Right atrium auricular region (tissue), 2 donors: Measurements from ENCODE around the gene APEH. TPM values are rescaled to one million over a fixed set of nuclear protein-coding genes. Genes with fewer than 3 reads are reported as not detected.

Source experiments
- DNase-seq: peaks from one replicate; pipeline ENCODE4 v3.0.0-alpha.2; 2019; ENCODE audit warnings: low spot score
- H3K27ac ChIP-seq, 2 donors: fragments of 200-600 bp; sonication (generic); 1 replicate in 1 of 2; 2 replicates in 1 of 2; pipeline ENCODE4 v1.5.1; 2016 to 2019
- H3K27me3 ChIP-seq, 2 donors: fragments of 200-600 bp; sonication (generic); one replicate each; pipeline versions ENCODE4 v1.5.1 to v1.6.0; 2017 to 2019
- H3K36me3 ChIP-seq: fragments of 200-600 bp; sonication (generic); one replicate; pipeline ENCODE4 v1.5.1; 2016
- H3K4me1 ChIP-seq, 2 donors: fragments of 200-600 bp; sonication (generic); one replicate each; pipeline versions ENCODE4 v1.5.1 to v1.6.0; 2017 to 2019
- H3K4me3 ChIP-seq, 2 donors: fragments of 200-600 bp; sonication (generic); 1 replicate in 1 of 2; 2 replicates in 1 of 2; pipeline ENCODE4 v1.5.1; 2017 to 2019; ENCODE audit warnings: mild to moderate bottlenecking in 1 of 2, moderate library complexity in 1 of 2
- H3K9me3 ChIP-seq, 2 donors: fragments of 200-600 bp; sonication (generic); one replicate each; pipeline ENCODE4 v1.5.1; 2019
- CTCF ChIP-seq, 2 donors: fragments of 200-600 bp; sonication (generic); IDR thresholded peaks; one replicate each; pipeline ENCODE4 v1.5.1; 2019; ENCODE audit warnings: antibody characterized with exemption in 2 of 2
- total RNA-seq, 2 donors: library from RNA; depleted of rRNA; stranded (reverse); fragments of >200 nt; gene quantifications; one replicate each; pipeline ENCODE4 v1.1.0, GENCODE V29; 2016

APEH gene
- 10 to 100 TPM; 61.1 to 67.5 TPM for total RNA-seq

GRCh38 chr3:49673715-49674496 lies at the start of gene APEH:
Gene APEH, plus strand, starts transcription at chr3:49674351. Its CDS starts 51 bp downstream, at chr3:49674402.
- Histone ChIP-seq H3K4me1 (peaks cover 0 to 18% of the 10 kb centered on the region in 2 donors), H3K36me3 (peaks cover 32% of the 10 kb centered on the region), H3K27ac (peak within 1 kb of the TSS; percentile 82 to 91), H3K4me3 (peak within 1 kb of the TSS; percentile 77 to 87), H3K9me3 (no peaks in the 10 kb centered on the region), H3K27me3 (no peaks in the 10 kb centered on the region)
- no peak for TF ChIP-seq CTCF (IDR thresholded peaks at IDR 0.05)
- DNase-seq = peak; percentile 97

GRCh38 chr3:49625071-49625470 lies 49.1 kb upstream of the APEH start:
- H3K27me3 ChIP-seq = no peaks in the 10 kb centered on the region
- no peaks in the 10 kb centered on the region for H3K4me1 ChIP-seq
- H3K9me3 ChIP-seq = no peaks in the 10 kb centered on the region
- no peak overlapping the region for H3K27ac ChIP-seq
- H3K4me3 ChIP-seq = no peak overlapping the region
- DNase-seq = no peak
- no peaks in the 10 kb centered on the region for H3K36me3 ChIP-seq
- no peak for TF ChIP-seq CTCF (IDR thresholded peaks at IDR 0.05)

- H3K4me3 ChIP-seq = no peak overlapping the region
- no peaks in the 10 kb centered on the region for H3K9me3 ChIP-seq
- H3K4me1 ChIP-seq = no peaks in the 10 kb centered on the region
- DNase-seq = no peak
- H3K27me3 ChIP-seq = no peaks in the 10 kb centered on the region
- no peak overlapping the region for H3K27ac ChIP-seq
- no peak for TF ChIP-seq CTCF (IDR thresholded peaks at IDR 0.05)
- no peaks in the 10 kb centered on the region for H3K36me3 ChIP-seq
These were observed 48.0 kb upstream of the APEH start for GRCh38 chr3:49626101-49626581.

DNA sequence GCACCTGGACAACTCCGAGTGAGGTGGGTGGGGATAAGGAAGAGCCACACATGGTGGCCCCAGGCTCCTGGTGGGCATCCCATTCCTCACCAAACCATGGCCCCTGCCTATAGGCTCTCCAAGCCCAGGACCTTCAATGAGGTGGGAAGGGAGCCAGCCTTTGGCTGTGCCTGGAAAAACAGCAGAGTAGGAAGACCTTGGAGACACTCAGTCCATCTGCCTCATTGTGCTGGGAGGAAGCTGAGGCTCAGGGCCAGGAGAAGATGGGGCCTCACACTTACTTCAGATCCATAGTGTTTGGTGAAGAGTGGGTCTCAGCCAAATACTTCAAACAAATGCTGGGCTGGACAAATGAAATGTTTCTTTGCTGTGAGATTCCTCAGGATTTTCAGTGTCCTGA lies 47.4 kb upstream of the APEH start:
- Histone ChIP-seq H3K36me3 (no peaks in the 10 kb centered on the region), H3K27me3 (no peaks in the 10 kb centered on the region), H3K4me3 (no peak overlapping the region), H3K27ac (no peak overlapping the region), H3K9me3 (no peaks in the 10 kb centered on the region), H3K4me1 (no peaks in the 10 kb centered on the region)
- no peak for TF ChIP-seq CTCF (IDR thresholded peaks at IDR 0.05)
- no peak for DNase-seq

GRCh38 chr3:49627634-49628033 lies 46.5 kb upstream of the APEH start:
- no peak for TF ChIP-seq CTCF (IDR thresholded peaks at IDR 0.05)
- H3K4me3 ChIP-seq = no peak overlapping the region
- DNase-seq = no peak
- no peaks in the 10 kb centered on the region for H3K36me3 ChIP-seq
- H3K9me3 ChIP-seq = no peaks in the 10 kb centered on the region
- no peaks in the 10 kb centered on the region for H3K27me3 ChIP-seq
- H3K4me1 ChIP-seq = no peaks in the 10 kb centered on the region
- no peak overlapping the region for H3K27ac ChIP-seq
